GM10248 (cell line): ENCODE data around the gene MKKS.

ENCODE experiments used
- CTCF ChIA-PET: fragments of 300-600 bp; sonication (Branson Sonifier 250); formaldehyde crosslinking; extraction: SDS; loops from one replicate; lab custom pipeline; 2021; ENCODE audit warnings: antibody characterized with exemption; lab: Yijun Ruan, JAX
- POLR2A ChIA-PET: fragments of 350-650 bp; sonication (Branson Sonifier 250); formaldehyde crosslinking; extraction: SDS; loops from one replicate; lab custom pipeline; 2020; ENCODE audit warnings: antibody characterized with exemption; lab: Yijun Ruan, JAX
- DNase-seq: peaks from one replicate; pipeline ENCODE4 v3.0.0; 2012; ENCODE audit errors: extremely low spot score
- CTCF ChIP-seq: IDR thresholded peaks from 2 replicates; pipeline ENCODE4 v1.5.1; 2012; ENCODE audit warnings: mild to moderate bottlenecking, low read depth; ENCODE audit errors: extremely low read depth, missing control alignments, control extremely low read depth

The MKKS gene

DNA sequence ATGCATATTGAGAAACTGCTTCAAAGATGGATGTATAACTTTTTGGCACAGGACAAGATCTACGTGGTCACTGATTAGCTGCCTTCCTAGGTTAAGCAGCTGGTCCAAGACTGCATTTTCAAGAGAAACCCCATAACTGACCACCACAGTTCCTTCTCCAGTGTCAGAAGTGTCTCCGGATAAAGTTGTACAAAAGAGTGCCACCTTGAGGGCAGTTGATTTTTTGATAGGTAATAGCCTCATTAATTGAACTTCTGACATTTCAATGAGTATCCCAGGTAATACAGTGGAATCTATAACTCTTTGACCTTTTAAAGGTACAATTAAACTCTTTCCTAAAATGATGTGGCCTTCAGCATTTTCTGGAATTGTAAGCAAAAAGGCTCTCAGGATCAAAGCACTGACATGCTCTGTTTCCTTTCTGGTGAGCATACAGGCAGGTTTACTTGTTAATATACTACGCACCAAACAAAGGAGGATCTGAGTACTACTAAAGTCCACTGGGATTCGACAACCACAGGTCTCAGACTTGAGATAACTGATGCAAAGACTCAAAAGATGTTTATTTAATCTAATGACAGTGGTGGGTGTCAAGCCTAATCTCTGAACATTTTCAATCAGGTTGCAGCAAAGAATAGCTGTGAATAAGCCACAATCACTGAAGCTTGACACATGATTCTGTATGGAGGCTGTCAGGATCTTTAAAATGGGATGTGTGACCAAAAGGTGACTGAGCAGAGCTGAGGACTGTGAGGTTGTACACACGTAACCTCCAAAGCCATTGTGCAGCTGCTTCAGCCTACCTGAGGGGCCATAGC, 21.2 kb downstream of the MKKS start:
- no peak for DNase-seq
- POLR2A ChIA-PET: no interaction called here
- CTCF ChIA-PET: interaction anchor here (1.2 to 9.3 kb wide), 2 partner anchors 10 to 14 kb away, joined by 3 to 76 read pairs; no protein-coding TSS in a partner anchor
- no peak for TF ChIP-seq CTCF

DNA sequence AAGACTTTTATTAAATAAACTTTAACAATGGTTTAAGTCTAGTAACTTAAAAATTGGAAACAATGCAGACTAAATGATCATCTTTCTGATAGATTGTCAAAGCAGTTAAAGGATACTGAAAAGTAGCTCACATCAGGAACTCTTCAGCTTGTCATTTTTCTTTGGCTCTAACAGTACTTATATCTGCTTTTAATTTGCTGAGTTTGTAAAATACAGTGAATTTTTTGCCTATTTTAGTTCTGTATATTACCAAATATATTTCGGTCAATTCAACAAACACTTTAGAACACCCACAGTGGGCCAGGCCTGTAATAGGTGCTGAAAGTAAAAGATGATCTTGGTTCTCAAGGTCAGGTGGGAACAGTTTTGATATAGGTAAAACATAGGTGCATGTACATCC, 22.3 kb downstream of the MKKS start:
- CTCF ChIA-PET: interaction anchor here (1.1 to 9.3 kb wide), 3 partner anchors 8 to 15 kb away, joined by 3 to 76 read pairs (median 3); no protein-coding TSS in a partner anchor
- no peak for DNase-seq
- no peak for TF ChIP-seq CTCF
- POLR2A ChIA-PET: no interaction called here

- no peak for DNase-seq
- TF ChIP-seq CTCF: no peak
- CTCF ChIA-PET: no interaction called here
- POLR2A ChIA-PET: no interaction called here
These were observed 25.8 kb downstream of the MKKS start for GRCh38 chr20:10408108-10408813.

- POLR2A ChIA-PET: no interaction called here
- DNase-seq: no peak
- CTCF ChIA-PET: interaction anchor here (2.6 kb wide), 1 partner anchor 22 kb away, joined by 12 read pairs; no protein-coding TSS in a partner anchor
- TF ChIP-seq CTCF: no peak
These were observed 29.0 kb downstream of the MKKS start for GRCh38 chr20:10404959-10405530.

DNA sequence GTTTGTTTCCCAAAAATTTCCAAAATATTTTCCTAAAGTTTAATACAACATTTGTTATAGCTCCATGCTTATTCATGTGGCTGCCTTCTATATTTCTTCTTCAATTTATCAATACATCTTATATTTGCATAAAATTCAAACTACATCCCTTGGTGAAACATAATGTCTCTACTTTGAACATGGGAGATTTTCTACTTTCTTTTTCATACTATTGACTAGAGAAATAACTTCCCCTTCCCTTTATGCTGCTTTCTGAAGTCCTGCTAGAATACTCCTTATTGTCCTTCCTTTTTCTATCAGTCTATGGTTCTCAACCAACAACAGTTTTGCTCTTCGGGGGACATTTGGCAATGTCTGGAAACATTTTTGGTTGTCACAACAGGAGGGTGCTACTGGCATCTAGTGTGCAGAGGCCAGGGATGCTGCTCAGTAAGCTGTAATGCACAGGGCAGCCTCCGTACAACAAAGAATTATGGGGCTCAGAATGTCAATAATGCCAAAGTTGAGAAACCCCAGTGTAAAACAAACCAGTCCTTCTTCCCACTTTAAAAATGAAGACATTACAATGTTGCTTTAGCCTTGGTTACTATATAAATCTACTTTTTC, 29.9 kb downstream of the MKKS start:
- POLR2A ChIA-PET: no interaction called here
- CTCF ChIA-PET: interaction anchor here (1.1 to 2.5 kb wide), 3 partner anchors 23 to 875 kb away, joined by 3 to 6 read pairs (median 4); no protein-coding TSS in a partner anchor
- no peak for TF ChIP-seq CTCF
- no peak for DNase-seq
